A549 (cell line): ENCODE results near the gene IFI30.
"Not testable (repeated sequence)": the region's sequence is repeated elsewhere in the genome, so short reads cannot be mapped to it uniquely, and the experiment has no call there.

ENCODE experiments used
- CBX8 ChIP-seq: fragments of 200-600 bp; sonication (generic); IDR thresholded peaks from 2 replicates; pipeline ENCODE4 v1.6.1; 2016
- CEBPB ChIP-seq, 2 experiments: fragments of >200 bp in 1 of 2; sonication (Bioruptor Twin) in 1 of 2; formaldehyde crosslinking in 1 of 2; IDR thresholded peaks; 2 replicates each; pipeline ENCODE4 v1.6.1; 2012 to 2016
- GATA3 ChIP-seq: IDR thresholded peaks from 2 replicates; pipeline ENCODE4 v1.6.1; 2012; ENCODE audit warnings: borderline replicate concordance
- HDAC2 ChIP-seq: fragments of 200-600 bp; sonication (generic); IDR thresholded peaks from 2 replicates; pipeline ENCODE4 v1.6.1; 2016
- HOXA7 ChIP-seq: fragments of 250-450 bp; sonication (Bioruptor Pico); IDR thresholded peaks from 2 replicates; pipeline ENCODE4 v1.5.0; 2020; ENCODE audit warnings: mild to moderate bottlenecking, moderate library complexity
- JUNB ChIP-seq: fragments of >200 bp; sonication (Bioruptor Twin); formaldehyde crosslinking; IDR thresholded peaks from 2 replicates; pipeline ENCODE4 v1.6.1; 2016
- MAZ ChIP-seq: fragments of 150-350 bp; IDR thresholded peaks from 2 replicates; pipeline ENCODE4 v1.6.1; 2014; ENCODE audit warnings: antibody characterized with exemption, low read depth, low read length, borderline replicate concordance
- POLR2A ChIP-seq: IDR thresholded peaks from 2 replicates; pipeline ENCODE4 v1.6.1; 2012; ENCODE audit warnings: mild to moderate bottlenecking, low read length
- POLR2AphosphoS2 ChIP-seq: conservative IDR thresholded peaks from 2 replicates; pipeline ENCODE4 v1.6.1; 2012; ENCODE audit warnings: low read length, improper control_type of control experiment, inconsistent platforms
- RAD21 ChIP-seq, 2 experiments: fragments of >200 bp in 1 of 2; sonication (Bioruptor Twin) in 1 of 2; formaldehyde crosslinking in 1 of 2; IDR thresholded peaks in 1 of 2; conservative IDR thresholded peaks in 1 of 2; 2 replicates in 1 of 2; 3 replicates in 1 of 2; pipeline ENCODE4 v1.6.1; 2012 to 2018; ENCODE audit warnings: inconsistent platforms in 1 of 2
- TF ChIP-seq, protein P1 (sequence below): fragments of >200 bp; sonication (Bioruptor Twin); formaldehyde crosslinking; IDR thresholded peaks from 3 replicates; pipeline ENCODE4 v1.5.1; 2016
- TF ChIP-seq, protein P2 (sequence below): IDR thresholded peaks from 2 replicates; pipeline ENCODE4 v1.6.1; 2012
- TF ChIP-seq, protein P3 (sequence below): fragments of 450-650 bp; IDR thresholded peaks from 2 replicates; pipeline ENCODE4 v1.6.1; 2014; ENCODE audit warnings: antibody characterized with exemption
- TF ChIP-seq, protein P4 (sequence below): fragments of >200 bp; sonication (Bioruptor Twin); formaldehyde crosslinking; IDR thresholded peaks from 3 replicates; pipeline ENCODE4 v1.6.1; 2016

DNA sequence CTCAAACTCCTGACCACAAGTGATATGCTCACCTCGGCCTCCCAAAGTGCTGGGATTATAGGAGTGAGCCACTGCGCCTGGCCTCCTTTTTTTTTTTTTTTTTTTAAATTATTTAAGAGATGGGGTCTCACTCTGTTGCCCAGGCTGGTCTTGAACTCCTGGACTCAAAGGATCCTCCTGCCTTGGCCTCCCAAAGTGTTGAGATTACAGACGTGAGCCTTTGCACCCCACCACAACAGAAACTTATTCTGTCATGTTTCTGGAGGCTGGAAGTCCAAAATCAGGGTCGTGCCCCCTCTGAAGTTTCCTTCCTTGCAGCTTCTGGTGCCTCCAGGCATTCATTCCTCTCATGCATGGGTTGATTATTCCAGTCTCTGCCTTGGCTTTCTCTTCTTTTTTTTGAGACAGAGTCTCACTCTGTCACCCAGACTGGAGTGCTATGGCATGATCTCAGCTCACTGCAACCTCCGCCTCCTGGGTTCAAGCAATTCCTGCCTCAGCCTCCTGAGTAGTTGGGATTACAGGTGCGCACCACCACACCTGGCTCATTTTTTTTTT, 14.5 kb upstream of the IFI30 start:
- not testable (repeated sequence) for TF ChIP-seq CEBPB (IDR thresholded peaks at IDR 0.05); MAZ; GATA3; JUNB; POLR2AphosphoS2; HOXA7 (CRISPR knock-in tag); POLR2A; CBX8; RAD21 (conservative IDR thresholded peaks at IDR 0.05 in 1 of 2, IDR thresholded peaks at IDR 0.05 in 1 of 2); HDAC2
- TF ChIP-seq, protein P1, sequence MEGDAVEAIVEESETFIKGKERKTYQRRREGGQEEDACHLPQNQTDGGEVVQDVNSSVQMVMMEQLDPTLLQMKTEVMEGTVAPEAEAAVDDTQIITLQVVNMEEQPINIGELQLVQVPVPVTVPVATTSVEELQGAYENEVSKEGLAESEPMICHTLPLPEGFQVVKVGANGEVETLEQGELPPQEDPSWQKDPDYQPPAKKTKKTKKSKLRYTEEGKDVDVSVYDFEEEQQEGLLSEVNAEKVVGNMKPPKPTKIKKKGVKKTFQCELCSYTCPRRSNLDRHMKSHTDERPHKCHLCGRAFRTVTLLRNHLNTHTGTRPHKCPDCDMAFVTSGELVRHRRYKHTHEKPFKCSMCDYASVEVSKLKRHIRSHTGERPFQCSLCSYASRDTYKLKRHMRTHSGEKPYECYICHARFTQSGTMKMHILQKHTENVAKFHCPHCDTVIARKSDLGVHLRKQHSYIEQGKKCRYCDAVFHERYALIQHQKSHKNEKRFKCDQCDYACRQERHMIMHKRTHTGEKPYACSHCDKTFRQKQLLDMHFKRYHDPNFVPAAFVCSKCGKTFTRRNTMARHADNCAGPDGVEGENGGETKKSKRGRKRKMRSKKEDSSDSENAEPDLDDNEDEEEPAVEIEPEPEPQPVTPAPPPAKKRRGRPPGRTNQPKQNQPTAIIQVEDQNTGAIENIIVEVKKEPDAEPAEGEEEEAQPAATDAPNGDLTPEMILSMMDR: not testable (repeated sequence)
- TF ChIP-seq, protein P2, sequence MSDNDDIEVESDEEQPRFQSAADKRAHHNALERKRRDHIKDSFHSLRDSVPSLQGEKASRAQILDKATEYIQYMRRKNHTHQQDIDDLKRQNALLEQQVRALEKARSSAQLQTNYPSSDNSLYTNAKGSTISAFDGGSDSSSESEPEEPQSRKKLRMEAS: not testable (repeated sequence)
- TF ChIP-seq, protein P3, sequence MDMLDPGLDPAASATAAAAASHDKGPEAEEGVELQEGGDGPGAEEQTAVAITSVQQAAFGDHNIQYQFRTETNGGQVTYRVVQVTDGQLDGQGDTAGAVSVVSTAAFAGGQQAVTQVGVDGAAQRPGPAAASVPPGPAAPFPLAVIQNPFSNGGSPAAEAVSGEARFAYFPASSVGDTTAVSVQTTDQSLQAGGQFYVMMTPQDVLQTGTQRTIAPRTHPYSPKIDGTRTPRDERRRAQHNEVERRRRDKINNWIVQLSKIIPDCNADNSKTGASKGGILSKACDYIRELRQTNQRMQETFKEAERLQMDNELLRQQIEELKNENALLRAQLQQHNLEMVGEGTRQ: not testable (repeated sequence)
- TF ChIP-seq, protein P4, sequence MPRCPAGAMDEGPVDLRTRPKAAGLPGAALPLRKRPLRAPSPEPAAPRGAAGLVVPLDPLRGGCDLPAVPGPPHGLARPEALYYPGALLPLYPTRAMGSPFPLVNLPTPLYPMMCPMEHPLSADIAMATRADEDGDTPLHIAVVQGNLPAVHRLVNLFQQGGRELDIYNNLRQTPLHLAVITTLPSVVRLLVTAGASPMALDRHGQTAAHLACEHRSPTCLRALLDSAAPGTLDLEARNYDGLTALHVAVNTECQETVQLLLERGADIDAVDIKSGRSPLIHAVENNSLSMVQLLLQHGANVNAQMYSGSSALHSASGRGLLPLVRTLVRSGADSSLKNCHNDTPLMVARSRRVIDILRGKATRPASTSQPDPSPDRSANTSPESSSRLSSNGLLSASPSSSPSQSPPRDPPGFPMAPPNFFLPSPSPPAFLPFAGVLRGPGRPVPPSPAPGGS: not testable (repeated sequence)
